ENCODE measurements around the gene NDUFAF8. TPM values are rescaled to one million over a fixed set of nuclear protein-coding genes. Genes with fewer than 3 reads are reported as not detected.

Gene NDUFAF8, protein sequence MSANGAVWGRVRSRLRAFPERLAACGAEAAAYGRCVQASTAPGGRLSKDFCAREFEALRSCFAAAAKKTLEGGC
- total RNA-seq, result 26.6 and 27.0 TPM in 2 replicates

DNA sequence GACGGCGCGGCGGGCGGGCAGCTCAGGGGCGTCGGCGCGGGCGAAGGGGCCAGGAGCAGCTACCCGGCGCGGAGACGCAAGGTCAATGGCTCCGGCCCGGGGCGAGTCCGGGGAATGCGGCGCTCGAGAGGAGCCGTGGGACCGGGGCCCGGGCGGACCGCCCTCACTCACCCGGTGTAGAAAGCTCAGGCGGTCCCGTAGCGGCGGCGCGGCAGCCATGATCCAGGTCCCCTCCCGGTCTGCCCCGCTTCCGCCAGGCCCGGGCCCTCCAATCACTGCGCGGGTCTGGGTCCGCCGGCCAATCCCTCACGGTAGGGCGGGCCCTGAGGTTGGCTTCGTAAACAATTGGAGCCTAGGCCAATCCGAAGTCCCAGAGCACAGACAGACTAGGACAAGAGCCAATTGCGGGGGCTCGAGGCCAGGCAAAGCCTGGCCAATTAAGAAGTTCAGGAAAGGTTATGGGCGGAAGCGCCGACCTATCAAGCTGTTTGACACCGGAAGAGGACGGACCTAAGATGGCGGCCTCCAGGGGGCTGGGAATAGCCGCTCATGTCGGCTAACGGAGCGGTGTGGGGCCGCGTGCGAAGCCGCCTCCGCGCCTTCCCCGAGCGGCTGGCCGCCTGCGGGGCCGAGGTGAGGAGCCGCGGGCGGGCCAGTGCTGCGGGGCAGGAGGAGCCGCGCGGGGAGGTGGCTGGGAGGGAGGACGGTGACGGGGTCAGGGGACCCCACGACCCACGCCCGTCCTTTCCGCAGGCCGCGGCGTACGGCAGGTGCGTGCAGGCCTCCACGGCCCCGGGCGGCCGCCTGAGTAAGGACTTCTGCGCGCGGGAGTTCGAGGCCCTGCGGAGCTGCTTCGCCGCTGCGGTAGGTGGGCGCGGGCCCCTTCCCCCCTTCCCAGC is at the start of gene NDUFAF8, which contains the start of gene TEPSIN:
Gene NDUFAF8, plus strand, starts transcription at position 504 of the 899 bp plus-strand sequence. Its CDS starts 46 bp downstream, at position 550.
Gene TEPSIN, minus strand, starts transcription at position 241 of the 899 bp plus-strand sequence. Its CDS starts 22 bp downstream, at position 219.

DNA sequence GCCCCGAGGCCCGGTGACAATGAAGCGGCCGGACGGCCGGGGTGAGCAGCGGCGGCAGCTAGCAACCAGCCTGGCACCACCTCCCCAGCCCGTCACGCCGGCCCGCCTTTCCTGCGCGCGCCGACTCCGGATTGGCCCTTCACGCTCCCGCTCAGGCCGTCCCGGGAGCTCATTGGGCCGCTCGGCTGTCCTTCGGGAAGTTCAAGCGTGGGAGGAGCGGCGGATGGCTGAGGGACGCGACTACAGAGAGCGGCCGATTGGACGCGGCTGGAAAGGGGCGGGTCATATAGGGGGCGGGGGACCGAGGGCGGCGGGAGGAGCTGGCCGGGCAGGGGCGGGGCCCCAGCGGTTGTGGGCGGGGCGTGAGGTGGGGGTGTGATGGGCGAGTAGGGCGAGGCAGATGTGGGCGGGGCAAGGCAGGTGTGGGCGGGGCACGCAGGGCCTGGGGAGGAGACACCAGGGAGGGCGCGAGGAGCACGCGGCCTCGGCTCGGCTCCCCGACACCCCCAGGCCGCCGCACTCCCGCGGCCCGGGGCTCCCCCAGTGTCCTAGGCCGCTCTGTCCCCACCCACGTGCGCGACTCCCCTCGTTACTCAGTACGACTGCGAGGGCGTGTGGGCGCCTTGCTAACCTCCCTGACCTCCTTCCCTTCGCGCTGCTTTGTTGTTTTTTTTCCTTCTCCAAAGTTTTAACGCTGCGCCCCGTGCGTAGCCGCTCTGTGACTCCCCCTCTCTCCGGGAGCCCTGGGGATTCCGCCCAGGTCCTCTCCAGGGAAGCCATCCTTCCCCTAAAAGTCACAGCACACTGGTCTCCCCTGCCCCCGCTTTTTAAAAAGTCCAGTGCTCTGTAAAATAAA is 16.0 kb upstream of the NDUFAF8 start, which contains the start of gene CEP131:
Gene CEP131, minus strand, starts transcription at position 60 of the 856 bp plus-strand sequence. CDS start 2,909 bp downstream, outside the sequence.

Other genes with a start within 250 kb of the NDUFAF8 start
- gene CHMP6, start 247.5 kb upstream of the NDUFAF8 start, total RNA-seq, result 12.2 and 17.2 TPM in 2 replicates
- 12.5 and 25.1 TPM in 2 replicates for gene BAIAP2, start 204.2 kb upstream of the NDUFAF8 start, total RNA-seq
- gene PVALEF, start 73.8 kb upstream of the NDUFAF8 start, total RNA-seq, result not detected in 2 replicates
- 0.23 and 0.30 TPM in 2 replicates for gene AATK, start 73.1 kb upstream of the NDUFAF8 start, total RNA-seq
- gene CEP131, start 16.4 kb upstream of the NDUFAF8 start, total RNA-seq, result 6.2 and 10.1 TPM in 2 replicates
- 11.9 and 14.2 TPM in 2 replicates for gene TEPSIN, start 263 bp upstream of the NDUFAF8 start, total RNA-seq
- 151 and 240 TPM in 2 replicates for gene SLC38A10, start 56.0 kb downstream of the NDUFAF8 start, total RNA-seq
- 3.0 and 9.0 TPM in 2 replicates for gene BAHCC1, start 156.1 kb downstream of the NDUFAF8 start, total RNA-seq